Ascending aorta (tissue), 2 donors: ENCODE results near the gene RAB40C. TPM values are rescaled to one million over a fixed set of nuclear protein-coding genes. Genes with fewer than 3 reads are reported as not detected.
A peak's percentile ranks its signal among the peaks of the same experiment; 100 is the strongest.

Source experiments
- DNase-seq, 2 donors: peaks; one replicate each; pipeline ENCODE4 v3.0.0-alpha.2; 2019; ENCODE audit warnings: low spot score in 2 of 2
- H3K27ac ChIP-seq, 2 donors: fragments of 200-600 bp; sonication (generic); one replicate each; pipeline ENCODE4 v1.5.1; 2016 to 2017; ENCODE audit warnings: mild to moderate bottlenecking in 1 of 2
- H3K27me3 ChIP-seq: fragments of 200-600 bp; sonication (generic); one replicate; pipeline ENCODE4 v1.5.1; 2017
- H3K36me3 ChIP-seq, 2 donors: fragments of 200-600 bp; sonication (generic); one replicate each; pipeline ENCODE4 v1.5.1; 2016
- H3K4me1 ChIP-seq, 2 donors: fragments of 200-600 bp; sonication (generic); one replicate each; pipeline ENCODE4 v1.5.1; 2016 to 2017; ENCODE audit warnings: mild to moderate bottlenecking in 1 of 2
- H3K4me3 ChIP-seq, 2 donors: fragments of 200-600 bp; sonication (generic); one replicate each; pipeline ENCODE4 v1.5.1; 2016 to 2017; ENCODE audit warnings: mild to moderate bottlenecking in 1 of 2
- H3K9me3 ChIP-seq, 2 donors: fragments of 200-600 bp; sonication (generic); one replicate each; pipeline ENCODE4 v1.5.1; 2016
- CTCF ChIP-seq, 3 experiments: fragments of 200-600 bp in 2 of 3; fragments of 450-650 bp in 1 of 3; sonication (generic) in 2 of 3; IDR thresholded peaks; one replicate each; pipeline ENCODE4 v1.5.1; 2016 to 2019; ENCODE audit warnings: antibody characterized with exemption in 3 of 3, mild to moderate bottlenecking in 1 of 3, moderate library complexity in 1 of 3
- intact Hi-C: fragments of 100-400 bp; cut with DNase I; formaldehyde crosslinking; loops from one replicate; pipeline ENCODE4 v1.15.1; 2023
- total RNA-seq: library from RNA; depleted of rRNA; stranded (reverse); fragments of >200 nt; gene quantifications from one replicate; pipeline ENCODE4 v1.1.0, GENCODE V29; 2016

RAB40C gene
- total RNA-seq, result 29.8 TPM

GRCh38 chr16:589658-590187, at the start of gene RAB40C:
Gene RAB40C, plus strand, starts transcription at chr16:590066. Its CDS starts 226 bp downstream, at chr16:590292.
- peaks cover 8 to 32% of the 10 kb centered on the region in 2 donors for H3K4me1 ChIP-seq
- H3K4me3 ChIP-seq, result peak within 1 kb of the TSS; percentile 85 to 92
- DNase-seq, result peak; percentile 92 to 99
- H3K27ac ChIP-seq, result peak within 1 kb of the TSS; percentile 92 to 94
- no peaks in the 10 kb centered on the region for H3K9me3 ChIP-seq
- intact Hi-C loops, result loop anchor here (1.0 to 5.0 kb wide), 5 partner anchors 47 to 357 kb away; partner anchors contain the start of genes CAPN15, FAM234A, METTL26 and PGAP6
- TF ChIP-seq CTCF (IDR thresholded peaks at IDR 0.05), result no peak
- peaks cover 0 to 3% of the 10 kb centered on the region in 2 donors for H3K36me3 ChIP-seq
- no peaks in the 10 kb centered on the region for H3K27me3 ChIP-seq

DNA sequence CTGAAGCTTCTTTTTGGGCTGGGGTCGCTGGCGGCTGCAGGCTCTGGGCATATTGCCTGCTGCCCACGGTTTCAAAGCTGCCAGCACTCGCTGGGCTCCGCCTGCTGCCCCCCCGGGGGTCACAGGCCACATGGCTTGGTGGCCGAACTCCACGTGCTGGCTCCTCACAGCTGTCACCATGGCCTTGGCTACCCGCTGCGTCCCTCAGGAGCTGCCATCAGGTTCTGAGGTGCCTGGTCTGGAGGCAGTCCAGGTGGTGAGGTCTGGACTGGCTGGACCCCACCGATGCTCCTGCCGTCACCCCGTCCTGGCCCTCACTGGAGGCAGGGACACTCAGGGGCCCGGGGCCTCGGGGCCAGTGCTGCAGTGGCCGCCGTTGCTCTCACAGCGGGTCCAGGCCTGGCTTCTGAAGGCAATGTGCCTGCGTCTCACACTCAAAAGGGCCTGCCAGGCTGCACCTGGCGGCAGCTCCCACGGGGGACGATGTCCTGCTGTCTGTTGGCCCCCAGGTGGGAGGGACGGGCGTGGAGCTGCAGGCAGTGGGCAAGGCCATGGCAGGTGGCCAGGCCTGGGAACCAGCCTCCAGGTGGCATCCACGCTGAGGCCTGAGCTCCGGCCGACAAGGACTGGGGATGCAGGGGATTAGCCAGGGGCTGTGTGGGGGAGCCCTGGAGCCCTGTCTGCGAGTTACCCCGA, 49.1 kb upstream of the RAB40C start:
- intact Hi-C loops, result no loop called here
- no peak for DNase-seq
- Histone ChIP-seq H3K4me1 (no peaks in the 10 kb centered on the region), H3K36me3 (peaks cover 0 to 26% of the 10 kb centered on the region in 2 donors), H3K9me3 (no peaks in the 10 kb centered on the region), H3K4me3 (no peak overlapping the region), H3K27ac (no peak overlapping the region), H3K27me3 (no peaks in the 10 kb centered on the region)
- TF ChIP-seq CTCF (IDR thresholded peaks at IDR 0.05), result no peak

GRCh38 chr16:543301-544164, 46.3 kb upstream of the RAB40C start:
- Histone ChIP-seq H3K4me3 (no peak overlapping the region), H3K4me1 (no peaks in the 10 kb centered on the region), H3K27me3 (no peaks in the 10 kb centered on the region), H3K9me3 (no peaks in the 10 kb centered on the region), H3K27ac (no peak overlapping the region), H3K36me3 (peaks cover 10 to 28% of the 10 kb centered on the region in 2 donors)
- DNase-seq, result no peak
- intact Hi-C loops, result no loop called here
- TF ChIP-seq CTCF (IDR thresholded peaks at IDR 0.05), result no peak

DNA sequence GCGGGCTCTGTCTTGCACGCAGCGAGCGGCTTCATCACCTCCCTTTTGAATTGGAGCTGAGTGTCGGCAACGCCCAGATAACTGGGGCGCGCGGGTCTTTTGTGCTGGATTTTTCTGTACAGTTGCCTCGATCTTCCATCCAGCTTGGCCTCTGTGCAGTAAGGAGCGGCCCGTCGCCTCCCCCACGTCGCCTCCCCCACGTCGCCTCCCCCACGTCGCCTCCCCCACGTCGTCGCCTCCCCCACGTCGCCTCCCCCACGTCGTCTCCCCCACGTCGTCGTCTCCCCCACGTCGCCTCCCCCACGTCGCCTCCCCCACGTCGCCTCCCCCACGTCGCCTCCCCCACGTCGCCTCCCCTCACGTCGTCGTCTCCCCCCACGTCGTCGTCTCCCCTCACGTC, 45.3 kb upstream of the RAB40C start:
- DNase-seq, result no peak
- Histone ChIP-seq H3K36me3 (peaks cover 17 to 37% of the 10 kb centered on the region in 2 donors), H3K27ac (no peak overlapping the region), H3K4me1 (no peaks in the 10 kb centered on the region), H3K4me3 (no peak overlapping the region), H3K27me3 (no peaks in the 10 kb centered on the region), H3K9me3 (no peaks in the 10 kb centered on the region)
- intact Hi-C loops, result no loop called here
- no peak for TF ChIP-seq CTCF (IDR thresholded peaks at IDR 0.05)

DNA sequence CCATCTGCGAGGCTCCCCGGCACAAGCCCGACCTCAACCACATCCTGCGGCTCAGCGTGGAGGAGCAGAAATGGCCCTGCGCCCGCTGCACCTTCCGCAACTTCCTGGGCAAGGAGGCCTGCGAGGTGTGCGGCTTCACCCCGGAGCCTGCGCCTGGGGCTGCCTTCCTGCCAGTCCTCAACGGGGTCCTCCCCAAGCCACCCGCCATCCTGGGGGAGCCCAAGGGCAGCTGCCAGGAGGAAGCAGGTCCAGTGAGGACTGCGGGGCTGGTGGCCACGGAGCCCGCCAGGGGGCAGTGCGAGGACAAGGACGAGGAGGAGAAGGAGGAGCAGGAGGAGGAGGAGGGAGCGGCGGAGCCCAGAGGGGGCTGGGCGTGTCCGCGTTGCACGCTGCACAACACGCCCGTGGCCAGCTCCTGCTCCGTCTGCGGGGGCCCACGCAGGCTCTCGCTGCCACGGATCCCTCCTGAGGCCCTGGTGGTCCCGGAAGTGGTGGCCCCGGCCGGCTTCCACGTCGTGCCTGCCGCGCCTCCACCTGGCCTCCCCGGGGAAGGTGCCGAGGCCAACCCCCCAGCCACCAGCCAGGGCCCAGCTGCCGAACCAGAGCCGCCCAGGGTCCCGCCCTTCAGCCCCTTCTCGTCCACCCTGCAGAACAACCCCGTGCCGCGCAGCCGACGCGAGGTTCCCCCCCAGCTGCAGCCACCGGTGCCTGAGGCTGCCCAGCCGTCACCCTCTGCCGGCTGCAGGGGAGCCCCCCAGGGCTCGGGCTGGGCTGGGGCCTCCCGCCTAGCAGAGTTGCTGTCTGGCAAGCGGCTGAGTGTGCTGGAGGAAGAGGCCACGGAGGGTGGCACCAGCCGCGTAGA, 42.7 kb upstream of the RAB40C start:
- Histone ChIP-seq H3K27me3 (no peaks in the 10 kb centered on the region), H3K9me3 (no peaks in the 10 kb centered on the region), H3K27ac (no peak overlapping the region), H3K4me3 (no peak overlapping the region), H3K4me1 (no peaks in the 10 kb centered on the region), H3K36me3 (peaks cover 33 to 44% of the 10 kb centered on the region in 2 donors)
- DNase-seq, result no peak
- TF ChIP-seq CTCF (IDR thresholded peaks at IDR 0.05), result peak in 1 of 3 experiments; percentile 27
- intact Hi-C loops, result no loop called here
